ENCODE data around the gene NUPR1.

NUPR1 gene

GRCh38 chr16:28556914-28557320 is 18.1 kb upstream of the NUPR1 start:
- TF ChIP-seq MAX (IDR thresholded peaks at IDR 0.05) (no peak), TCF12 (IDR thresholded peaks at IDR 0.05; ENCODE audit: low read depth) (no peak), CEBPB (IDR thresholded peaks at IDR 0.05) (no peak)

GRCh38 chr16:28555561-28555960 is 16.8 kb upstream of the NUPR1 start:
- TF ChIP-seq TEAD4 (IDR thresholded peaks at IDR 0.05) (no peak), EP300 (IDR thresholded peaks at IDR 0.05; ENCODE audit: borderline replicate concordance) (no peak), ZBTB7A (IDR thresholded peaks at IDR 0.05; ENCODE audit: low read depth) (no peak), FOXM1 (IDR thresholded peaks at IDR 0.05; ENCODE audit: borderline replicate concordance, low read depth) (no peak)

DNA sequence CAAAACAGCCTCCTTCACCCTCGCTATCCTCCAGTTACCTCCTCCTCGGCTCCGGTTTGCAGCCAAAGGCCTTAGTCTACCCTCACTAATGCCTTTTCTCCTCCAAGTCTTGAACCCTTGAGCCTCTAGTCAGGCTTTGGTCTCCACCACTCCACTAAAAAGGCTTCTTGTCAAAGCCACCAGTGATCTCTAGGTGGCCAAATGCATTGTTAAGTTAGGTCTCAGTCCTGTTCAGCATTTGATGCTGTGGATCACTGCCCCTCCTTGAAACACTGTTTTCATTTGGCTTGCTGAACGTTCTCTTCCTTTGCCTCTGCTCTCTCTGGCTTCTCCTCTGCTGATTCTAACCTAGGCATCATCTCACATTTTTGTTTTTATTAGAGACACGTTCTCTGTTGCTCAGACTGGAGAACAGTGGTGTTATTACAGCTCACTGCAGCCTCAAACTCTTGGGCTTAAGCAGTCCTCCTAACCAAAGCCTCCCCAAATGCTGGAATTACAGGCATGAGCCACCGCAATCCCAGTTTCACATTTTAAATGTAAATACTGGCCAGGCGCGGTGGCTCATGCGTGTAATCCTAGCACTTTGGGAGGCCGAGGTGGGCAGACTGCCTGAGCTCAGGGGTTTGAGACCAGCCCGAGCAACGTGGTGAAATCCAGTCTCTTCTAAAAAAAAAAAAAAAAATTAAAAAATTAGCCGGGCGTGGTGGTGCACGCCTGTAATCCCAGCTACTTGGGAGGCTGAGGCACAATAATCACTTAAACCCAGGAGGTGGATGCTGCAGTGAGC is 16.1 kb upstream of the NUPR1 start:
- TF ChIP-seq YY1 (IDR thresholded peaks at IDR 0.05; ENCODE audit: low read depth): no peak

DNA sequence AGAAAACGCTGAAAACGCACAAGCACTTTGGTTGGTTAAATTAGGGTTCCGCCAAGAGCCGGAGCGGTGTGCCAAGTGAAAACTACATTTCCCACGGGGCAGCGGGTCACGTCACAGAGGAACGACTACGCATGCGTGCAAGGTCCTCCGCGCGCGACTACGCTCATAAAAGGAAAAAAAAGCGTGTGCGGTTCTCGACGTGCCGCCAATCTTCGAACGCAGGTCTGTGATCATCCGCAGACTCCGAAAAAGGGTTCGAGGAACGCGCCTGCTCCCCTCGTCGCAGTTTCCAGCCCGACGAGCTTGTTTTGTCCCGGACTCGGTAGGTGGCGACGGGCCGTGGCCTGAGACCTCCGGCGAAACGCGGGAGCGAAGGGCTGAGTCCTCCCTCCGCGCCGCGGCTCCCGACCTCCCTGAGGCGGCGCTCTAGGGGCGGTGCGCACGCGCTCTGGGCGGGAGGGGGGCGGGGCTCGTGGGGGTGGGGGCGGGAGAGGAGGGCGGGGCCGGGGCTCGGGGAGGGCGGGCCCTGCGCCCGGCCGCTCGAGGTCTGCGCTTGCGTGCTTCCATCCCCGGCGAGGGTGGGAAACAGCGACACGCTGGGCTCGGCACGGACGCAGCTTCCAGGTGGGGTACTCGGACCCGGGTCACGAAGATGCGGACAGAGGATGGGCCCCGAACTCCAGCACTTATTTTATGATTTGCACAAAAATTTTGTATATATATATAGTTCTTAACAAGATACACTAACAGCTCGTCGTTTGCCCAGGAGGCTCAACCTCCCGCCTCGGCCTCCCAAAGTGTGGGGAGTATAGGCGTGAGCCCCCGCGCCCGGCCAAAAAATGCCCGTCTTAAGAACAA is 15.2 kb upstream of the NUPR1 start, which contains the start of gene SGF29:
TSS of gene SGF29 (plus strand) at position 145 of the 858 bp plus-strand sequence. CDS start 27,150 bp downstream, outside the sequence.
- no peak for TF ChIP-seq TEAD4 (IDR thresholded peaks at IDR 0.05)
- TF ChIP-seq USF1 (IDR thresholded peaks at IDR 0.05): no peak; the same call in 1 of the 2 replicates
- TF ChIP-seq YY1 (IDR thresholded peaks at IDR 0.05; ENCODE audit: low read depth): 0 out of 2 replicates have a peak, but pooled peaks have one; percentile 29
- no peak for TF ChIP-seq EP300 (IDR thresholded peaks at IDR 0.05; ENCODE audit: borderline replicate concordance)
- TF ChIP-seq CEBPB (IDR thresholded peaks at IDR 0.05): no peak
- TF ChIP-seq ZBTB7A (IDR thresholded peaks at IDR 0.05; ENCODE audit: low read depth): peak; percentile 40; the same call in 1 of the 2 replicates
- TF ChIP-seq TCF12 (IDR thresholded peaks at IDR 0.05; ENCODE audit: low read depth): peak; percentile 70; the same call in 1 of the 2 replicates
- TF ChIP-seq TAF1 (IDR thresholded peaks at IDR 0.05; ENCODE audit: low read depth): peak; percentile 70
- TF ChIP-seq MAX (IDR thresholded peaks at IDR 0.05): peak; percentile 90
- no peak; the same call in 1 of the 2 replicates for TF ChIP-seq RAD21 (IDR thresholded peaks at IDR 0.05; ENCODE audit: low read depth)
- TF ChIP-seq EGR1 (IDR thresholded peaks at IDR 0.05): no peak; the same call in 1 of the 2 replicates
- TF ChIP-seq FOXM1 (IDR thresholded peaks at IDR 0.05; ENCODE audit: borderline replicate concordance, low read depth): no peak
- TF ChIP-seq, protein P1, sequence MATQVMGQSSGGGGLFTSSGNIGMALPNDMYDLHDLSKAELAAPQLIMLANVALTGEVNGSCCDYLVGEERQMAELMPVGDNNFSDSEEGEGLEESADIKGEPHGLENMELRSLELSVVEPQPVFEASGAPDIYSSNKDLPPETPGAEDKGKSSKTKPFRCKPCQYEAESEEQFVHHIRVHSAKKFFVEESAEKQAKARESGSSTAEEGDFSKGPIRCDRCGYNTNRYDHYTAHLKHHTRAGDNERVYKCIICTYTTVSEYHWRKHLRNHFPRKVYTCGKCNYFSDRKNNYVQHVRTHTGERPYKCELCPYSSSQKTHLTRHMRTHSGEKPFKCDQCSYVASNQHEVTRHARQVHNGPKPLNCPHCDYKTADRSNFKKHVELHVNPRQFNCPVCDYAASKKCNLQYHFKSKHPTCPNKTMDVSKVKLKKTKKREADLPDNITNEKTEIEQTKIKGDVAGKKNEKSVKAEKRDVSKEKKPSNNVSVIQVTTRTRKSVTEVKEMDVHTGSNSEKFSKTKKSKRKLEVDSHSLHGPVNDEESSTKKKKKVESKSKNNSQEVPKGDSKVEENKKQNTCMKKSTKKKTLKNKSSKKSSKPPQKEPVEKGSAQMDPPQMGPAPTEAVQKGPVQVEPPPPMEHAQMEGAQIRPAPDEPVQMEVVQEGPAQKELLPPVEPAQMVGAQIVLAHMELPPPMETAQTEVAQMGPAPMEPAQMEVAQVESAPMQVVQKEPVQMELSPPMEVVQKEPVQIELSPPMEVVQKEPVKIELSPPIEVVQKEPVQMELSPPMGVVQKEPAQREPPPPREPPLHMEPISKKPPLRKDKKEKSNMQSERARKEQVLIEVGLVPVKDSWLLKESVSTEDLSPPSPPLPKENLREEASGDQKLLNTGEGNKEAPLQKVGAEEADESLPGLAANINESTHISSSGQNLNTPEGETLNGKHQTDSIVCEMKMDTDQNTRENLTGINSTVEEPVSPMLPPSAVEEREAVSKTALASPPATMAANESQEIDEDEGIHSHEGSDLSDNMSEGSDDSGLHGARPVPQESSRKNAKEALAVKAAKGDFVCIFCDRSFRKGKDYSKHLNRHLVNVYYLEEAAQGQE (IDR thresholded peaks at IDR 0.05; ENCODE audit: low read depth): no peak
- TF ChIP-seq CREB1 (IDR thresholded peaks at IDR 0.05; ENCODE audit: low read depth): peak; percentile 80
- TF ChIP-seq NFIC (IDR thresholded peaks at IDR 0.05): 0 out of 2 replicates have a peak, but pooled peaks have one; percentile 17

DNA sequence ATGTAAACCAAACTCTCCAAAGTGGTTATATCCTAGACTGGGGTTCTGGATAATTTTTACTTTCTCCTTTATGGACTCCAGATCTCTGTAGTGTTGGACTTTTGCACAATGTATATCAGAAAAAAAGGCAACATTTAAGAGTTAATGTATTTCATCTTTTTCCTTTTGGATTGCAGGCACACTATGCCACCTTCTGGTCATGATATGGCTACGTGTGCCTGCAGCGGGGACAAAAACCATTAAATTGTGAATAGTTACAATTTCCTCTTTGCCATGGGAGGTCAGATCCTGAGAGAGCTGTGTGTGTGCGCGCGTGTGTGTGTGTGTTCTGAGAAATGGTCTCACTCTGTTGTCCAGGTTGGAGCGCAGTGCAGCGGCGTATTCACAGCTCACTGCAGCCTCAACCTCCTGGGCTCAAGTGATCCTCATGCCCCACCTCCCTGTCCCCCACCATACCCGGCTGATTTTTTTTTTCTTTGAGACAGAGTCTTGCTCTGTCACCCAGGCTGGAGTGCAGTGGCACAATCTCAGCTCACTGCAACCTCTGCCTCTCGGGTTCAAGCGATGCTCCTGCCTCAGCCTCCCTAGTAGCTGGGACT is 10.6 kb upstream of the NUPR1 start:
- no peak for TF ChIP-seq FOXM1 (IDR thresholded peaks at IDR 0.05; ENCODE audit: borderline replicate concordance, low read depth)
- peak; percentile 85 for TF ChIP-seq RAD21 (IDR thresholded peaks at IDR 0.05; ENCODE audit: low read depth)

DNA sequence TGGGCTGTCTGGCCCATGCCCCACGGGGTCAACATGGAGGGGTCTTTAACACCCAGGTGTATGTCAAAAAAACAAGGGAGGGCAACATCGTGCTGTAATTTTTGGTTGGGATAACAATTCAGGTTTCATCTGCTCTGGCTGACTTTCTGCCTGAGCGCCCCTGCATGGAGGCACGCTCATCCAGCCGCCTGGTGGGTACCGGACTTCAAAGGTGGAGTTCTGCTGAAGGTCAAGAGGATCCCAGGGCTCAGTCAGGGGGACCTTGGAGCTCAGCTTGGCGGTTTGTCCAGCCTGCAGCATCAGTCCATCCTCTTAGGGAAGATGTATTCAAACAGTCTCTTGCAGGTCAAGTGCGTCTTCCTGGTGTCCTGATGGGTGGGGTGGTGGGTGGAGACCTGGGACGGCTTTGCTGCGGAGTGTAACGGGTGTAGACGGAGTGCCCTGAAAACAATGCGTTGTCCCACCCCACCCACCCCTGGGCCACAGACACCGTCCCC is 9.6 kb upstream of the NUPR1 start:
- TF ChIP-seq MAX (IDR thresholded peaks at IDR 0.05) (no peak), CREB1 (IDR thresholded peaks at IDR 0.05; ENCODE audit: low read depth) (no peak), FOXM1 (IDR thresholded peaks at IDR 0.05; ENCODE audit: borderline replicate concordance, low read depth) (no peak), YY1 (IDR thresholded peaks at IDR 0.05; ENCODE audit: low read depth) (no peak), USF1 (IDR thresholded peaks at IDR 0.05) (no peak), TCF12 (IDR thresholded peaks at IDR 0.05; ENCODE audit: low read depth) (no peak), CEBPB (IDR thresholded peaks at IDR 0.05) (no peak), RAD21 (IDR thresholded peaks at IDR 0.05; ENCODE audit: low read depth) (no peak), TAF1 (IDR thresholded peaks at IDR 0.05; ENCODE audit: low read depth) (no peak)

- TF ChIP-seq TEAD4 (IDR thresholded peaks at IDR 0.05) (no peak), NFIC (IDR thresholded peaks at IDR 0.05) (no peak), EP300 (IDR thresholded peaks at IDR 0.05; ENCODE audit: borderline replicate concordance) (no peak), RAD21 (IDR thresholded peaks at IDR 0.05; ENCODE audit: low read depth) (no peak), TAF1 (IDR thresholded peaks at IDR 0.05; ENCODE audit: low read depth) (no peak), EGR1 (IDR thresholded peaks at IDR 0.05) (no peak), FOXM1 (IDR thresholded peaks at IDR 0.05; ENCODE audit: borderline replicate concordance, low read depth) (no peak), USF1 (IDR thresholded peaks at IDR 0.05) (no peak), CEBPB (IDR thresholded peaks at IDR 0.05) (no peak), YY1 (IDR thresholded peaks at IDR 0.05; ENCODE audit: low read depth) (no peak), TCF12 (IDR thresholded peaks at IDR 0.05; ENCODE audit: low read depth) (no peak), MAX (IDR thresholded peaks at IDR 0.05) (no peak)
- TF ChIP-seq, protein P1 (IDR thresholded peaks at IDR 0.05; ENCODE audit: low read depth): no peak
Measured at GRCh38 chr16:28546626-28547025, 7.9 kb upstream of the NUPR1 start.
